Vagina (tissue), 2 donors: ENCODE data around the gene SLC22A13.

Experiments used
- CTCF ChIP-seq, 3 experiments: fragments of 450-650 bp in 2 of 3; fragments of 200-600 bp in 1 of 3; sonication (generic) in 1 of 3; IDR thresholded peaks; one replicate each; pipeline ENCODE4 v1.5.1; 2017 to 2019; ENCODE audit warnings: antibody characterized with exemption in 3 of 3, mild to moderate bottlenecking in 2 of 3, moderate library complexity in 2 of 3
- POLR2A ChIP-seq, 2 donors: fragments of 450-650 bp; IDR thresholded peaks; one replicate each; pipeline ENCODE4 v1.6.1; 2017; ENCODE audit warnings: antibody characterized with exemption in 2 of 2, mild to moderate bottlenecking in 2 of 2, moderate library complexity in 2 of 2
- POLR2AphosphoS5 ChIP-seq, 2 donors: sonication (generic); formaldehyde crosslinking; IDR thresholded peaks; one replicate each; pipeline ENCODE4 v1.9.0; 2017; ENCODE audit warnings: antibody characterized with exemption in 2 of 2, mild to moderate bottlenecking in 2 of 2, low read depth in 1 of 2; ENCODE audit not compliant: insufficient read depth in 1 of 2

GRCh38 chr3:38235466-38235865 is 30.1 kb upstream of the SLC22A13 start:
- TF ChIP-seq CTCF (IDR thresholded peaks at IDR 0.05) (no peak), POLR2AphosphoS5 (IDR thresholded peaks at IDR 0.05; ENCODE audit: insufficient read depth in 1 of 2, low read depth in 1 of 2) (no peak), POLR2A (IDR thresholded peaks at IDR 0.05) (no peak)
